Measurements from ENCODE around the gene RAB11FIP4. TPM values are rescaled to one million over a fixed set of nuclear protein-coding genes. Genes with fewer than 3 reads are reported as not detected.

The RAB11FIP4 gene
- total and polyA plus RNA-seq, 9 of the 15 experiments (the other 6 are each of a cell fraction or from before 2014, with no cell fraction given) = 0.62 to 16.6 (median 8.9) TPM

DNA sequence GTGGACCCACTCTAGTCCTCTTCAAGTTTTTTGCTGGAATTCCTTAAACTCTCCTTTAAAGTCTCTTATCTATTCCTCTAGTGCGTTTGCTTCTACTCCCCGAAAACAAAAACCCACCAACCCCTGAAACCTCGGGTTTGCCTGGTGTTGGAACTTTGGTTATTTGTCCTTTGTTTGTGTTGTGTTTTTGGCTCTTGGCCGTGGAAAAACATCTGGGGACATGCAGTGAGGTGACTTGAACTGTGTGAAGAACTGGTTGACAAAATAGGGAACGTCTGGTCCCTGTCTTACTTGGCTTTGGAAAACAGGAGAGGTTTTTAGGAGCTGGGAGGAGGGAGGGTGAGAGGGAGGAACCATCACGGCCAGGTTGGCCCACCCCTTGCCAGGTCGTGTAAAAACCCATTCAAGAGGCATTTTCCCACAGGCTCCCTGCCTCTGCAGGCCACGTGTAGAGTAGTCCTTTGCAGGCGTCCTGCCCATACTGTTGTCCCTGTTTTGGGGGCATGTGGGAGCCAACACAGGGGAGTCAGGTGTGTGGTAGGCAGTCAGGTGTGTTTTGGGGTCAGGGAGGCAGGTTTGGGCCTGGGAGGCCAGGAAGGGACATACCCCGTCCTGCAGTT is 169.3 kb downstream of the RAB11FIP4 start:
- CTCF ChIA-PET (ENCODE audit: low intra/inter-chr PET ratio) = no interaction called here
- ATAC-seq (no peak), DNase-seq (ENCODE audit: extremely low read depth in 1 of 4, low spot score in 3 of 4) (no peak), FAIRE-seq (no peak)
- Histone ChIP-seq H3K4me1 (replicated peaks in 1 of 2; ENCODE audit: control insufficient read depth in 2 of 2, insufficient read depth in 2 of 2, low read length in 2 of 2) (peaks cover 0 to 28% of the 10 kb centered on the region in 2 experiments; a peak in 2 of 5 replicates), H3K4me2 (ENCODE audit: insufficient read depth, low read length) (no peak overlapping the region), H3K4me3 (no peak overlapping the region), H3K27me3 (ENCODE audit: control insufficient read depth in 2 of 2, insufficient read depth in 2 of 2, low read length in 2 of 2) (peaks cover 7 to 26% of the 10 kb centered on the region in 2 experiments; a peak in 4 of 5 replicates), H3K36me3 (ENCODE audit: control insufficient read depth, insufficient read depth, low read length) (no peaks in the 10 kb centered on the region), H3K9me3 (replicated peaks; ENCODE audit: control insufficient read depth, insufficient read depth, low read depth, low read length) (no peaks in the 10 kb centered on the region), H3K9ac (ENCODE audit: insufficient read depth in 1 of 2, low read depth in 2 of 2, low read length in 2 of 2) (no peak overlapping the region), H2AFZ (ENCODE audit: low read depth, low read length) (no peak overlapping the region), H3K9me1 (ENCODE audit: control insufficient read depth, insufficient read depth, low read length) (no peaks in the 10 kb centered on the region), H3K79me2 (ENCODE audit: control insufficient read depth, insufficient read depth, low read length) (no peaks in the 10 kb centered on the region), H4K20me1 (replicated peaks; ENCODE audit: control insufficient read depth, insufficient read depth, low read length) (no peaks in the 10 kb centered on the region), H3K27ac (ENCODE audit: extremely low read depth, low read depth, low read length) (no peak overlapping the region)
- intact Hi-C loops (cut with micrococcal nuclease) = no loop called here
- POLR2A ChIA-PET = no interaction called here
- WGBS (ENCODE audit: insufficient coverage, low coverage, missing lambda C conversion rate) = 14% methylated on average over 10 of the region's 10 CpGs
- in situ Hi-C loops (cut with MboI) = no loop called here
- TSS peak; percentile 56 for BruUV-seq (replicated peaks)
- TF ChIP-seq CBFB (CRISPR knock-in tag; IDR thresholded peaks at IDR 0.05) (no peak), HMG20A (CRISPR knock-in tag; conservative IDR thresholded peaks at IDR 0.05) (no peak), CBX8 (IDR thresholded peaks at IDR 0.05; ENCODE audit: borderline replicate concordance, extremely low read depth, low read depth, low read length, poor library complexity, severe bottlenecking) (no peak), ARID2 (IDR thresholded peaks at IDR 0.05) (no peak), FOXA1 (IDR thresholded peaks at IDR 0.05; ENCODE audit: borderline replicate concordance) (no peak), CBX5 (IDR thresholded peaks at IDR 0.05; ENCODE audit: borderline replicate concordance, low read depth) (no peak), NR2C2 (CRISPR knock-in tag; IDR thresholded peaks at IDR 0.05) (no peak), NR2C2 (tag; IDR thresholded peaks at IDR 0.05) (no peak), IRF2 (CRISPR knock-in tag; IDR thresholded peaks at IDR 0.05) (no peak), HMGN3 (IDR thresholded peaks at IDR 0.05; ENCODE audit: borderline replicate concordance, extremely low read depth, insufficient read length, low read depth, low read length) (no peak), MCM5 (IDR thresholded peaks at IDR 0.05; ENCODE audit: low read depth) (no peak), SNIP1 (IDR thresholded peaks at IDR 0.05; ENCODE audit: low read depth) (no peak), EGR1 (conservative IDR thresholded peaks at IDR 0.05) (no peak), CCAR2 (IDR thresholded peaks at IDR 0.05; ENCODE audit: low read depth, low read length) (no peak), TEAD1 (CRISPR knock-in tag; IDR thresholded peaks at IDR 0.05) (no peak), SREBF2 (CRISPR knock-in tag; IDR thresholded peaks at IDR 0.05) (no peak)
- TF ChIP-seq, protein P1, sequence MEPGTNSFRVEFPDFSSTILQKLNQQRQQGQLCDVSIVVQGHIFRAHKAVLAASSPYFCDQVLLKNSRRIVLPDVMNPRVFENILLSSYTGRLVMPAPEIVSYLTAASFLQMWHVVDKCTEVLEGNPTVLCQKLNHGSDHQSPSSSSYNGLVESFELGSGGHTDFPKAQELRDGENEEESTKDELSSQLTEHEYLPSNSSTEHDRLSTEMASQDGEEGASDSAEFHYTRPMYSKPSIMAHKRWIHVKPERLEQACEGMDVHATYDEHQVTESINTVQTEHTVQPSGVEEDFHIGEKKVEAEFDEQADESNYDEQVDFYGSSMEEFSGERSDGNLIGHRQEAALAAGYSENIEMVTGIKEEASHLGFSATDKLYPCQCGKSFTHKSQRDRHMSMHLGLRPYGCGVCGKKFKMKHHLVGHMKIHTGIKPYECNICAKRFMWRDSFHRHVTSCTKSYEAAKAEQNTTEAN (CRISPR knock-in tag; IDR thresholded peaks at IDR 0.05) = no peak
- TF ChIP-seq, protein P2, sequence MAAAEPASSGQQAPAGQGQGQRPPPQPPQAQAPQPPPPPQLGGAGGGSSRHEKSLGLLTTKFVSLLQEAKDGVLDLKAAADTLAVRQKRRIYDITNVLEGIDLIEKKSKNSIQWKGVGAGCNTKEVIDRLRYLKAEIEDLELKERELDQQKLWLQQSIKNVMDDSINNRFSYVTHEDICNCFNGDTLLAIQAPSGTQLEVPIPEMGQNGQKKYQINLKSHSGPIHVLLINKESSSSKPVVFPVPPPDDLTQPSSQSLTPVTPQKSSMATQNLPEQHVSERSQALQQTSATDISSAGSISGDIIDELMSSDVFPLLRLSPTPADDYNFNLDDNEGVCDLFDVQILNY (CRISPR knock-in tag; IDR thresholded peaks at IDR 0.05) = no peak
- TF ChIP-seq, protein P3, sequence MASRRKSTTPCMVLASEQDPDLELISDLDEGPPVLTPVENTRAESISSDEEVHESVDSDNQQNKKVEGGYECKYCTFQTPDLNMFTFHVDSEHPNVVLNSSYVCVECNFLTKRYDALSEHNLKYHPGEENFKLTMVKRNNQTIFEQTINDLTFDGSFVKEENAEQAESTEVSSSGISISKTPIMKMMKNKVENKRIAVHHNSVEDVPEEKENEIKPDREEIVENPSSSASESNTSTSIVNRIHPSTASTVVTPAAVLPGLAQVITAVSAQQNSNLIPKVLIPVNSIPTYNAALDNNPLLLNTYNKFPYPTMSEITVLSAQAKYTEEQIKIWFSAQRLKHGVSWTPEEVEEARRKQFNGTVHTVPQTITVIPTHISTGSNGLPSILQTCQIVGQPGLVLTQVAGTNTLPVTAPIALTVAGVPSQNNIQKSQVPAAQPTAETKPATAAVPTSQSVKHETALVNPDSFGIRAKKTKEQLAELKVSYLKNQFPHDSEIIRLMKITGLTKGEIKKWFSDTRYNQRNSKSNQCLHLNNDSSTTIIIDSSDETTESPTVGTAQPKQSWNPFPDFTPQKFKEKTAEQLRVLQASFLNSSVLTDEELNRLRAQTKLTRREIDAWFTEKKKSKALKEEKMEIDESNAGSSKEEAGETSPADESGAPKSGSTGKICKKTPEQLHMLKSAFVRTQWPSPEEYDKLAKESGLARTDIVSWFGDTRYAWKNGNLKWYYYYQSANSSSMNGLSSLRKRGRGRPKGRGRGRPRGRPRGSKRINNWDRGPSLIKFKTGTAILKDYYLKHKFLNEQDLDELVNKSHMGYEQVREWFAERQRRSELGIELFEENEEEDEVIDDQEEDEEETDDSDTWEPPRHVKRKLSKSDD (conservative IDR thresholded peaks at IDR 0.05; ENCODE audit: low read length) = no peak

Data from K562 (cell line).